Stimulated activated CD8-positive, alpha-beta memory T cell treated with anti-CD3 and anti-CD28 coated beads, Interleukin-15, amount 100 ng/mL, for 1 hour (primary cell): Measurements from ENCODE around the gene EFCAB7.
"Not testable (repeated sequence)": the region's sequence is repeated elsewhere in the genome, so short reads cannot be mapped to it uniquely, and the experiment has no call there.

Experiments
- DNase-seq: peaks from one replicate; pipeline ENCODE4 v3.0.0-alpha.2; 2020; ENCODE audit warnings: low read depth

EFCAB7 gene

DNA sequence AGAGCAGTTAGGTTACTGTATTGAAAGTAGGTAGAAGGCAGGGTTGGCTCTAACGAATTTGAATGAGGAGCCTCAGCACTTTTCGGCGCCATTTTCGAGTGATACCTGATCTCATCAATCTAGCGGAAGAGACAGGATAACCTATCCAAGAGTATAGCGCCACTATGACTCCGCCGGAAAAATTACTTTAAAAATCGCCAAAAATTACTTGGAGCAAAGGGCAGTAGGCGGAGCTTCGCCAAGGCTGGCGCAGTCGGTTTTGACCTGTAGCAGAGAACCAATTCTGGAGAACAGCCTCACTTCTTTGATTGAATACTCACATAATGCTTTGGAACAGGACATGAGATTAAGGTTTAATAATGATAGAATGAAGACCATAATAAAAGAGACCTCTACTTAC lies 25.6 kb downstream of the EFCAB7 start:
- DNase-seq, result no peak

DNA sequence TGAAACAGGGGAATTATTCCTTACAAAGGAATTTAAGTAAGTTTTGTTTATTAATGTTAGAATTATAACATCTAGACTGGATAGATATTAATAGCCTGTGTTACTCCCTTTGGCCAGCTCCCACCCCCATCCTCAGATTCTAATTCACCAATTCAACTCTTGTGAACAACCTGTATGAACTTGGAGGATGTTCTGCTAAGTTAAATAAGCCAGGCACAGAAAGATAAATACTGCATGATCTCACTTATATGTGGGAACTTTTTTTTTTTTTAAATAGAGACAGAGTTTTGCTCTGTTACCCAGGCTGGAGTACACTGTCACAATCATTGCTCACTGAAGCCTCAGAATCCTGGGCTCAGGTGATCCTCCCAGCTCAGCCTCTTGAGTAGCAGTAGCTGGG lies 32.2 kb downstream of the EFCAB7 start:
- DNase-seq, result no peak

DNA sequence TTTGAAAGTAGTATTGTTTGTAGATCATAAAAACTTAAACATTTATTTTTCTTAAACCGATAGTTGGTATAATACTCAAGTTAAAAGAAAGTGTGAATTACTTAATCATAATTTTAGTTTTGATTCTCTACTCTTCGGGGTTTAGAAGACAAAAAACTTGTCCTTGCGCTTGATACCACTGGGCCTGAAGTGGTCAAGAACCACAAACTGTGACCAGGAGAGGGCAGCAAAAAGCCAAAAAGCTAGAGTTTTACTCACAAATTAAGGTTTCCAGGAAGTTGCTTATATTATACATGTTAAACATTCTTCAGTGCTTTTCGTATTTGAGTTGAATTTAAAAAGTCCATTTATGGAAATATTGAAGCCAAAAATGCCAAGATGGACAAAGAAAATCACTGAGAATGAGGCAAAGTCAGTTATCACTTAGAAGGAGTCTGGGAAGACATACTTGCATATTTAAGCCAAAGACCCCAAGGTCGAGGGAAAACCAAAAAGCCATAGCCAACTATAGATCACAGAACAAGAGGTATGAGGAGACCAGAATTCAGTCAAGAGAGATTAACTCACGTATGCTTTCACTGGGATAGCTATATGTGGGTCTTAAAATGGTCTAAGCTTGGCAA lies 34.2 kb downstream of the EFCAB7 start:
- DNase-seq, result no peak

DNA sequence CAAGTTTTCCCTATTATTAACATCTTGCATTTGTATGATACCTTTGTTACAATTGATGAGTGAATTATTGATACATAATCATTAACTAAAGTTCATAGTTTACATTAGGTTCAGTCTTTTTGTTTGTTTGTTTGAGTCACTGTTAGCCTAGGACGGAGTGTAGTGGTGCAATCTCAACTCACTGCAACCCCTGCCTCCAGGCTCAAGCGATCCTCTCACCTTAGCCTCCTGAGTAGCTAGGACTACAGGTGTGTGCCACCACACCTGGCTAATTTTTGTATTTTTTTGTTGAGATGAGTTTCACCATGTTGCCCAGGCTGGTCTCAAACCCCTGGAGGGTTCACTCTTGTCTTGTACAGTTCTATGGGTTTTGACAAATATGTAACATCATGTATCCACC lies 36.0 kb downstream of the EFCAB7 start:
- DNase-seq, result no peak

DNA sequence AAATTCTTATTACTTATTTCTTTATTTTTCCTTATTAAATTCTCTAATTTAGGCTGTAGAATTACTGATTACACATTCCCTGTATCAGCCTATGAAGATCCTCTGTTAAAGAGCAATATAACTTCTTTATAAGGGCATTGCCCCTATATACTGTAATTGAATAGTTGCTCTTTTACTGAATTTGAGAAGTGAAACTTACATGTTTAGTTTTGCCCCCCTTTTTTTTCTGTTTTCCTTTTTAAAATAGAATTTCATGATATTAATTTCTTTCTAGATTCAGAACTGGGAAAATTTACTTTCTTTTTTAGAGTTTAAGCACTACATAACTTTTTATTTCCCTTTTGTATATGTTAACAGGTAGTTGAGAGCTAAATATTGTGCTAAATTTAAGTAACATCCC lies 40.4 kb downstream of the EFCAB7 start:
- DNase-seq, result no peak

DNA sequence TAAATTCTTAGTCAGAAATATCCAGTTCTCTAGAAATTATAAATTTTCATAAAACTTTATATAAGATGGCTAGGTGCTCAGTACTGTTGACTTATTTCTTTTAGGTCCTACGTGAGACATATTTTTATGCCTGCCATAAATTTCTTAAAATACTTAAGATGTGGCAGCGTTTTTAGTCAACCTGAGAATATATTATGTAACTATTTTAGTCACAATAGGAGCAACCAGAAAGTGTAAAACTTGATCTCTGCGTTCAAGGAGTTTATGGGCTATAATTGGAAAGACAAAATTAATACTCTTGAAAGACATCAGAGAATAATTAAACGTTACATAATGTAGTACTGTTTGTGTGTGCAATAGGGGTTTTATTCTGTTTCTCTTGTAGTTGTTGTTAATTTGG lies 45.7 kb downstream of the EFCAB7 start:
- DNase-seq, result no peak

DNA sequence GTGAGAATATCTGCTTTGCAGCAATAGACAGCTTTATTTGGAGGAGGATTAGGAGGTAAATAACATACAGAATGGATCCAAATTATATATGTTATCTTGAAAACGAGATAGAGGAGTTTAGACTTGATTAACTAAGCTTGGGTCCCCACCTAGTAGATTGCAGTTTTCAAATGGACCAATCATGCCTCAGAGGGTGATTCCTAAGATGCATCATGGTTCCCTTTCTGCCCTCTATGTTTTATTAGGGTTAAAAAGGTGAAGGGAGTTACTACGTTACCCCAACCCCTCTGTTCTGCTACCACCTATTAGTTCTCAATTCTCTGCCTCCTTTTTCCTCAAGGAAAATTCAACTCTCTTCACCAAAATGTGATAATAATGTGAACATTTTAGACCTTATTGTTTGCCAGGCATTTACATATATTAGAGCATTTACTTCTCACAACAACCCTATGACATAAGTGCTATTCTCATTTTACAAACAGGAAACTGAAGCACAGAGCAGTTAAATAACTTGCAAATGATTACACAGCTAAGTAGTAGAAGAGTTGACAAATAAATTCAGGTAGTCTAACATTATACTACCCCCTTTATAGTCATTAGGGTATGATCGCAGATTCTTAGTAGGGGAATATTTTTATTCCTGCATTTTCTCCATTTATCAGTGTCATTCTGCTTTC lies 46.5 kb downstream of the EFCAB7 start:
- DNase-seq, result no peak

DNA sequence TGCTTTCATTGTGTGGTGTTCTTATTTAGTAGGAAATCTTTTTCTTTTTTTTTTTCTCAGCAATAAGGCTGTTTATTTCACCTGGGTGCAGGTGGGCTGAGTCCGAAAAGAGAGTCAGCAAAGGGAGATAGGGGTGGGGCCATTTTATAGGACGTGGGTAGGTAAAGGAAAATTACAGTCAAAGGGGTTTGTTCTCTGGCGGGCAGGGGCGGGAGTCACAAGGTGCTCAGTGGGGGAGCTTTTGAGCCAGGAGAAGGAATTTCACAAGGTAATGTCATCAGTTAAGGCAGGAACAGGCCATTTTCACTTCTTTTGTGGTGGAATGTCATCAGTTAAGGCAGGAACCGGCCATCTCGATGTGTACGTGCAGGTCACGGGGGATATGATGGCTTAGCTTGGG lies 49.4 kb downstream of the EFCAB7 start:
- DNase-seq, result not testable (repeated sequence)

DNA sequence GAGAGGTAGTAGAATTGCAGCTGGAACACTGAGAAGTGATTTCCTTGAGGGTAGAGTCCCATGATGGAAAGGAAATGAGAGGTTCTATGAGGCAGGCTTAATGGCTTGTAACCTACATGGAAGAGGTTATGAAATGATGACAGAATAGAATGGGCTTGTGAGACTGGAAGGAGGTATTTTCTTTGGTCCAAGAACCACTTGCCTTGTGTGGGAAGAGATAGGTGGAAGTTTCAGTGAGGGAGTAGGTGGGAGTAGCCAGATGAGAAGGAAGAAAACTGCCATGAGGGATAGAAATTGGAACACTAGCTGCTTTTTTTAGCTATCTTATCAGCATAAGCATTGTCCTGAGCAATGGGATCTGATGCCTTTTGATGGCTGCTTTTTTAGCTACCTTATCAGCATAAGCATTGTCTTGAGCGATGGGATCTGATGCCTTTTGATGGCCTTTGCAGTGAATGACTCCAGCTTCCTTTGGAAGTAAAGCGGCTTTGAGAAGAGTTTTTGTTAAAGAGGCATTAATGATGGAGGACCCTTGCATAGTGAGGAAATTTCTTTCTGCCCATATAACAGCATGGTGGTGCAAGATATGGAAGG lies 51.0 kb downstream of the EFCAB7 start:
- DNase-seq, result not testable (repeated sequence)

DNA sequence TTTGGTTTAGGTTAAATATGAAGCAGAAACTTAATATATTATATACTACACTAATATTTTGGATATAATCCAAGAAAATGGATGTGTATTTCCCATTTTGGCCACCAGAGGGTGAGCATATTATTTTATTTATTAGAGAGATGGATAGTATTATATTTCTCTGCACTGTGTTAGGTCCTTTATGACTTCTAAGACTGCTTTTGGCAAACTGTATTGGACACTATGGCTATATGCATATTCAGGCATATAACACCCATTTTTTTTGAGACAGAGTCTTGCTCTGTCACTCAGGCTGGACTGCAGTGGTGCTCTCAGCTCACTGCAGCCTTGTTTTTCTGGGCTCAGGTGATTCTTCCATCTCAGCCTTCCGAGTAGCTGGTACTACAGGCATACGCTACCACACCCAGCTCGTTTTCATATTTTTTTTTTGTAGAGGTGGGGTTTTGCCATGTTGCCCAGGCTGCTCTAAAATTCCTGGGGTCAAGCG lies 52.1 kb downstream of the EFCAB7 start:
- DNase-seq, result no peak

DNA sequence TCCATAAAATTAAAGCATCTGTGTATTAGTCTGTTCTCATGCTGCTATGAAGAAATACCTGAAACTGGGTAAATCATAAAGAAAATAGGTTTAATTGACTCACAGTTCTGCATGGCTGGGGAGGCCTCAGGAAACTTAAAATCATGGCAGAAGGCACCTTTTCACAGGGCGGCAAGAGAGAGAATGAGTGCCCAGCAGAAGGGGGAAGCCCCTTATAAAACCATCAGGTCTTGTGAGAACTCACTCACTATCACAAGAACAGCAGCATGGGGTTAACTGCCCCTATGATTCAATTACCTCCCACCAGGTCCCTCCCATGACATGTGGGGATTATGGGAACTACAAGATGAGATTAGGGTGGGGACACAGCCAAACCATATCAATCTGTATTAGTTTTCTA lies 63.0 kb downstream of the EFCAB7 start:
- not testable (repeated sequence) for DNase-seq

DNA sequence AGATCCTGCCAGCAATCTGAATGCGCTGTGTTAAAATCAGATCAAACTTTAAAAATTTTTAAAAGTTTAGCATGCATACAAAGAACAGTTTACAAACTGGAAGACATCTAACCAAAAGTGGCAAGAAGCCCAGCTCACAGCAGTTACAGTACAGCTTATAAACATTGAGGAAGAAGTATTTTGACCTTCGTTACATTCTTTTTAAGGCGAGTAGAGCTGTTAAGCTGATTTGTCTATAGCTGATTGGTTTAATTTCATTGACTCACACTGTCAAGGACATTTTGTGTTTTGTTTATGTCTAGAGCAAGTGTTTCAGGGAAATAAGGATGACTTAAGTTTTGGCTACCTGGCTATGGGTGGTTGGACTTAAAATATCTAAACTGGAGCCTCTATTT lies 66.8 kb downstream of the EFCAB7 start:
- no peak for DNase-seq

DNA sequence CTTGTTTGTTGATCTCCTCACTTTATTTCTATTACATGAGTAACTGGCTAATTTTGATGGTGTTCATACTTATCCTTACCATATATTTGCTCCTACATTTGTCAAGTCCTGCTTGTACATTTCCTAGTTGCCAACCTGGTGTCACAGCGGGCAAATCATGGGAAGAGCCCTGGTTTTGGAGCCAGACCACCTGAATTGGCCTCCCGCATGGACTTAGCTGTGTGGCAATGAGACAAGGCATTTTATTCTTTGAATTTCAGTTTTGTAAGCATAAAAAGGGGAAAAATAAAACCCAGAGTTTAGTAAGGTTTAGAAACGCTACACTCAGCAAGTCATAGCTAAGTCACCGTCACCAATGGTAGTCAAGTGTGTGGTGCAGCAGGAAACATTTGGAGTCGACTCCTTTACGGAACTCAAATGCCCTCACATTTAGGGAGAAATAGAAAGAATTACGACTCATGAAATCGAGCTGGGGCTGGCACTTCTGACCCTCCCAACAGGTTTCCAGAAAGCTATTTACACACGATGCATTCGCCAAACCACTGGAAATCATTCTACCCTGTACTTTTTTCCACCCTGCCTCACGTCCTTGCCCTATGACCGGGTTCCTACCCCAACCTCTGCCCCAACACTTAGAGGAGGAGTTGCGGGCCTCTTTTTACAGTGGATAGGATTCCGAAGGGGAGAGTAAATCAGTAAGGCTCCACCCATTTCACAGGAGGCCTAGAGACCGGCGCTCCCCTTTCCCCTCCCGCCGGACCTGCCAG lies 69.4 kb downstream of the EFCAB7 start:
- DNase-seq, result no peak

DNA sequence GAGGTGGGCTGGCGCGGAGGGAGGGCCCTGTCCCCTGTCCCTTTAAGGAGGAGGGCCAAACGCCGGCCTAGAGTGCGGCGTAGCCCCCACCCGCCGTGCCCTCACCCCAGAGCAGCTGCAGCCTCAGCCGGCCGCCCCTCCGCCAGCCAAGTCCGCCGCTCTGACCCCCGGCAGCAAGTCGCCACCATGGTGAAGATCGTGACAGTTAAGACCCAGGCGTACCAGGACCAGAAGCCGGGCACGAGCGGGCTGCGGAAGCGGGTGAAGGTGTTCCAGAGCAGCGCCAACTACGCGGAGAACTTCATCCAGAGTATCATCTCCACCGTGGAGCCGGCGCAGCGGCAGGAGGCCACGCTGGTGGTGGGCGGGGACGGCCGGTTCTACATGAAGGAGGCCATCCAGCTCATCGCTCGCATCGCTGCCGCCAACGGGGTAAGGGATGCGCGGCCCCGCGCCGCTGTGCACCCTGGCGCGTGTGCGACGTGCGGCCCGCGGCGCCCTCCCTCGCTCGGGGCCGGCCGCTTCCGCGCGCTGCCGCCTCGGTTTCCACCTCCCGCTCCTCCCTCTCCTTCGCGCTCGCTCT lies 70.1 kb downstream of the EFCAB7 start, which contains the start of gene PGM1:
Gene PGM1, plus strand, starts transcription at position 109 of the 583 bp plus-strand sequence. Its CDS starts 78 bp downstream, at position 187.
- peak; percentile 50 for DNase-seq

DNA sequence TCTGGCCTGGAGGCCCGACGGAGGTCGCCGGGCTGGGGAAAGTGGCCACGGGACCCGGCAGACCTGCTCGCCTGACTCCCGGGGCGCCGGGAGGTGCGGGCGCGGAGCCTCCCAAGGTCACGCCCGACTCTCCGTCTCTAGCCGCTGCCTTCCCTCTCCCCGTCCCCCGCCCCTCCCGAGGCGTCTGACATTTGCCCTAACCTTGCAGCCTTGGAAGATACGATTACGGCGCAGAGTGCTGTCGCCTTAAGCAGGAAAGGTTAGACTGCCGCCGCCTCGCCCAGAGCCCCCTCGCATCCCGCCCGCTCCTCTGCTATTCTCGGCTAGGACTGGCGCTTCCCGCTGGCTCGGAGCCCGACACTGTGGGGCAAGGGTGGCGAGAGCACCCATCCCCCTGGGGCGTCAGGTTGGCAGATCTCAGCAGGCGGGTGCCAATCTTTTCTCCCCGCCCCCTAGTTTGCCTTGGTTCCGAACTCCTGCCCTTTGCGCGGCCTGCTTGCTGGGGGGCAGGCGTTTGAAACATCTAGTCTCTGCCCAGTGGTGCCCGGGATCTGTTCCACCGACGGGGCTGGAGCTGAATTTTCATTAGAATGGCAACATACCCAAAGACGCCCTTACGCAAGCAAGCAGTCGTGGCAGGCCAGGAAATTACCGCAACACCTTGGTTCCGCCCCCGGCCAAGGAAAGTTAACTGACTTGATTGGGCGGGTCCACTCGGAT lies 70.7 kb downstream of the EFCAB7 start:
- DNase-seq, result peak; percentile 45

DNA sequence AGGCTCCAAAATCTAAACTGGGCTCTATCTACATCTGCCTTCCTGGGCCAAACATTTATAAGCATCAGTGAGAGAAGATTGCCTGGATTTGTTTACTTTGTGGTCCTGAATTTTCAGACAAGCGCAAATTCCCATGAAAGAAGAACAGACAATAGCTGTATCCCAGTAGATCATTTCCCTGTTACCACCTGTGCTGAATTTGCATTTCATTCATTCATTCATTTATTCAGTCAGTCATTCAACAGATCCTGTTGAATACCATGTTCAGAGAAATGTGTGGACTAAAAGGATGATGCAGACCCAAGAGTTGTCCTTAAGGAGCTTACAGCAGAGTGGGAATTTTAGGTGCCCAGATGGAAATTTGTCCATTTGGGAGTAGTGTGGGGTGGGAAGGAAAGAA lies 72.1 kb downstream of the EFCAB7 start:
- DNase-seq, result no peak

DNA sequence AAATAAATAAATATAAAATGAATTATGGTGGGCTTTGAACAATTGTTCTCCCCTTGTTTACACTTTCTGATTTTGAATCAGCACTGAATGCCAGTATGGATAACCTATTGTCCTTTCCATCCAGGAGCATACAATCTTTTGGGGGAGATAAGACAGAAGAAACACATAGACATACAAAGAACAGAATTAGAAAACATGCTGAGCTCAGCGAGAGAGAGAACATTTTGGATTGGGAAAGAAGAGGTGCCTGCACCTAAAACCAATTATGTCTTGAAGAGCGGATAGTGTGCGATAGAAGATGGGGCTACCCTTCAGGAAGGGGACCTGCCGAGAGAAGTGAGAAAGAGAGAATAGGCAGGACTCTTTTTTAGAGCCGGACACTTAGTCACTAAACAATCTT lies 76.5 kb downstream of the EFCAB7 start:
- no peak for DNase-seq

DNA sequence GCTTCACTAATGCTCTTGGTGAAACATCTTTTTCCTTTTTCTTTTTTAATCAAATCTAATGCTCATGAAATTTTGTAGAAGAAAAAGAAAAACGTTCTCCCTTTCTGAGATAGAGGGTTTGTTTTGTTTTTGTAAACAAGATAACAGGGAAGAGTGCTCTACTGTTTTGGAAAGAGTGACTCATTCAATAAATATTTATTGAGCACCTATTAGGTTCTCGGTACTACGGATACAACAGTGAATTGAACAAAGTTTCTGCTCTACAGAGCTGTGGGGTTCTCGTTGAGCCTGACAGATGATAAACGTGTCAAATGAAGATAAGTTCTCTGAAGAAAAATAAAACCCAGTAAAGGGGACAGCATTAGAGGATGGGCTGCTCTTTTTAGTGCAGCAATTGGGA lies 76.9 kb downstream of the EFCAB7 start:
- no peak for DNase-seq

DNA sequence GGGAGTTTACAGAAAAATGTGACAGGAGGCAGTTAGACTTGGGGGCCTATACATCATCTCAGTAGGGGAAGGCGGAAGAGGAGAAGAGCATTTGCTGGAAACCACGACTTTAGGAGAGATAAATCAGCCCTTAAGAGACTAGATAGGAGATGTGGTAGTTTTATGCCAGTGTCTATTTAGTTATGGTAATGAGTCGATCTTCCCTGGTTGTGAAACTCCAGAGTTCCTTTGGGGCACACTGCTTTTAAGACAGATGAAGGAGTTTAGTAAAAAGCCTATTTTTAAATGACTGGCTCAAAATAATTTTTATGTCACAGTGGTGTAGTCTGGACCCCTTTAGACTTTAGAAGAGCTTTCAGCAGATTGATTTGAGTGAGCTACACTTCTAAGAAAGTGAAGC lies 77.7 kb downstream of the EFCAB7 start:
- DNase-seq, result no peak

DNA sequence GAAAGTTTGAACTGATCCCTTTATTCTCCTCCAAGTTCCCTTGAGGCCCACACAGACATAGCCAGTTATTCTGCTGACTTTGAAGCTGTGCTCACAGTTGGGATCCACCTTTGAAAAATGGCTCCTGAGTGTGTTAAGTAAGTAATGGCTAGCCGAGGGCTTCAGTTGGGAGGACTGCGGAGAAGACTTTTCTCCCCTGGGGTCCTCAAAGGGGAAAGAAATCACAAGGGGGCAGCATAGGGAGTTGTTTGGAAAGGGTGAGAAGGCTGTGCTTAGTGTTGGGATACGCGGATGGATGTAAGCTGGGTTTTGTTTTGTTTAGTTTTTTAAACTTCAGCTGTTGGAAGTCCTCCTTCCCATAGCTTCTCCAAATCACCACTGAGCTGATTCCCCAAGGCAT lies 78.1 kb downstream of the EFCAB7 start:
- DNase-seq, result no peak

DNA sequence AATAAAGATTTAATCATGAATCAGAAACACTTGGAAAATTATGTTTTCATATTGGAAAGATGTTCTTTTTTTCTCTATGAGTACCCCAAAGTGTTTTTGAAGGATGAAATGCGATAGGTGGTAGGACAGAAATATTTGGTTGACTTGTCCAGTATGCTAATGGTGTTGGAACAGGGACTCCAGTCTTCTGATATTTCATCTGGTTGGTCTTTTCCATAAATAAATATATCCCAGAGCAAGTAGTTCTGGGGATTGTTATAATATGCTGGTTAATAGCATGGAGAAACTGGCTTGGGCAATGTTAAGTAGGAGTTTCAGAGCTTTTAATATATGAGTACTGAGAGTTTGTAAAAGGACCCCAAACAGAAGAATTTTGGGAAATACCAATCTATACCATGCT lies 78.6 kb downstream of the EFCAB7 start:
- no peak for DNase-seq

DNA sequence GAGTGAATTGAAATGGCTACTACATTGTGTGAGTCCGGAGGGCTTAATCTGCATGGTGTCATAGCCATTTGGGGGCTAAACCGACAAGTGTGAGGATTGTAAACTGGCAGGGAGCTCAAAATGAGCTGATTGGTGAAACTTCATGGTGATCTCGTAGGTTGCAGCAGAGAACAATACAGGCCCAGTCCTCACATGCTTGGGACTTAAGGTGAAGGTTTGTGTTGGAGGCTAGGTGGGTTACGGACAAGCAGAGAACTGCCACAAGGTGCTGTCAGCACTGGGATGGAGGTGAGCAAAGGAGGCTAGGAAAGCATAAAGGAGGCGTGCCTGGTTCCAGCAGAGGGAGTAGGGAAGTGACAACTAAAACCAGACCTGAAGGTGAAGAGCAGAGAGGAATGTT lies 79.3 kb downstream of the EFCAB7 start:
- no peak for DNase-seq
